Smooth muscle cell (in vitro differentiated cells): ENCODE data around the gene SDC4. TPM values are rescaled to one million over a fixed set of nuclear protein-coding genes. Genes with fewer than 3 reads are reported as not detected.

Experiments
- DNase-seq: peaks from one replicate; lab custom pipeline; 2025; ENCODE audit not compliant: unreplicated experiment; lab: John Stamatoyannopoulos, UW
- H2AFZ ChIP-seq: fragments of 200-600 bp; sonication (generic); 2 replicates; pipeline ENCODE4 v1.6.0; 2016; ENCODE audit warnings: antibody characterized with exemption, low read depth, mild to moderate bottlenecking
- H3F3A ChIP-seq: fragments of 200-600 bp; sonication (generic); 2 replicates; pipeline ENCODE4 v1.6.0; 2017; ENCODE audit warnings: antibody characterized with exemption, low read depth
- H3K27ac ChIP-seq: fragments of 200-600 bp; sonication (generic); 2 replicates; pipeline ENCODE4 v1.5.1; 2016; ENCODE audit warnings: low read depth, mild to moderate bottlenecking
- H3K27me3 ChIP-seq: fragments of 200-600 bp; sonication (generic); 2 replicates; pipeline ENCODE4 v1.6.1; 2016; ENCODE audit warnings: low read depth, mild to moderate bottlenecking
- H3K36me3 ChIP-seq: fragments of 200-600 bp; sonication (generic); 2 replicates; pipeline ENCODE4 v1.5.1; 2016; ENCODE audit warnings: low read depth
- H3K4me1 ChIP-seq: fragments of 200-600 bp; sonication (generic); 2 replicates; pipeline ENCODE4 v1.5.1; 2016; ENCODE audit warnings: low read depth
- H3K4me2 ChIP-seq: fragments of 200-600 bp; sonication (generic); 2 replicates; pipeline ENCODE4 v1.6.0; 2016; ENCODE audit warnings: mild to moderate bottlenecking
- H3K4me3 ChIP-seq: fragments of 200-600 bp; sonication (generic); 2 replicates; pipeline ENCODE4 v1.5.1; 2016; ENCODE audit warnings: mild to moderate bottlenecking
- H3K79me2 ChIP-seq: fragments of 200-600 bp; sonication (generic); 2 replicates; pipeline ENCODE4 v1.6.0; 2016; ENCODE audit warnings: low read depth, mild to moderate bottlenecking
- H3K9ac ChIP-seq: fragments of 200-600 bp; sonication (generic); 2 replicates; pipeline ENCODE4 v1.6.0; 2016; ENCODE audit warnings: low read depth
- H3K9me3 ChIP-seq: fragments of 200-600 bp; sonication (generic); replicated peaks from 2 replicates; pipeline ENCODE4 v1.5.1; 2016; ENCODE audit warnings: low read depth
- H4K20me1 ChIP-seq: fragments of 200-600 bp; sonication (generic); 2 replicates; pipeline ENCODE4 v1.6.0; 2016; ENCODE audit warnings: low read depth
- WGBS: methylation state at CpG from one replicate; pipeline ENCODE4 v1.1.7; 2016; ENCODE audit warnings: low lambda C conversion rate; 5-methylcytosine and 5-hydroxymethylcytosine counted together
- polyA plus RNA-seq: library from polyadenylated mRNA; unstranded; fragments of >200 nt; fragmentation: Nextera tagmentation; extraction: Ambion mirVana; gene quantifications from 2 replicates; pipeline ENCODE4 v1.2.1, GENCODE V29; 2016
- total RNA-seq: library from RNA; depleted of rRNA; stranded (reverse); fragments of >200 nt; gene quantifications from 2 replicates; pipeline ENCODE4 v1.2.3, GENCODE V29; 2014
- TF ChIP-seq, protein P1 (sequence below): fragments of 200-600 bp; sonication (generic); IDR thresholded peaks from 2 replicates; pipeline ENCODE4 v1.5.1; 2017; ENCODE audit warnings: borderline replicate concordance, mild to moderate bottlenecking, antibody characterized with exemption; ENCODE audit not compliant: insufficient read depth, poor library complexity, severe bottlenecking

Gene SDC4
- total and polyA plus RNA-seq, 2 experiments from 2014 or later, result 45.0 to 70.7 TPM

DNA sequence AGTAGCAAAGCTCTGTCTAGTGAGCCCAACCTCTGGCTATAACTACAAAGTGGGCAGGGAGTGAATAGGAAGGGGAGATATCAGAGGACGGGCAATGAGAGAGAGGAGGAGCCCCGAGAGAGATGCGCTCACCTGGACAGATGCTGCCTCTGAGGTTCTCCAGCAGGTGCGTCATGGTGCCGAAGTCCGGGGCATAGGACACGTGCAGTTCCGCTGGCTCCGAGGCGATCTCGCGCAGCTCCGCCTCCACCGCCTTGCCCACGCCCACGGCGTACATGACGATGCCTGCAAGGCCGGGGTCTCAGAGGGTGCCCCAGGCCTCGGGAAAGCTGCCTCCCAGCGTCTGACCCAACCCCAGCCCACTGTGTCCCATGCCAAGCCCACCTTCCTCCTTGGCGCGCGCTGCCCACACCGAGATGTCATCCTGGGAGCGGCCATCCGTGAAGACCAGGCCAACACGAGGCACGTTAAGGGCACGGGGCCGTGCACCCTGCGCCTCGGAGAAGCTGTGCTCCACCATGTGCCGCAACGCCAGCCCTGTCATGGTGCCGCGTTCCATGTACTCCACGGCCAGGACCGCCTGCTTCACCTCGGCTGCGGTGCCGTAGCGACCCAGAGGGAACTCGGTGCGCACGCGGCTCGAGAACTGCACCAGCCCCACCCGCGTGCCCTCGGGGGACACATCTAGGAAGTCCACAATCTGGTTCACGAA, 50.3 kb downstream of the SDC4 start:
- Histone ChIP-seq H3K9ac (no peak overlapping the region), H3K27me3 (no peaks in the 10 kb centered on the region)
- TF ChIP-seq, protein P1, sequence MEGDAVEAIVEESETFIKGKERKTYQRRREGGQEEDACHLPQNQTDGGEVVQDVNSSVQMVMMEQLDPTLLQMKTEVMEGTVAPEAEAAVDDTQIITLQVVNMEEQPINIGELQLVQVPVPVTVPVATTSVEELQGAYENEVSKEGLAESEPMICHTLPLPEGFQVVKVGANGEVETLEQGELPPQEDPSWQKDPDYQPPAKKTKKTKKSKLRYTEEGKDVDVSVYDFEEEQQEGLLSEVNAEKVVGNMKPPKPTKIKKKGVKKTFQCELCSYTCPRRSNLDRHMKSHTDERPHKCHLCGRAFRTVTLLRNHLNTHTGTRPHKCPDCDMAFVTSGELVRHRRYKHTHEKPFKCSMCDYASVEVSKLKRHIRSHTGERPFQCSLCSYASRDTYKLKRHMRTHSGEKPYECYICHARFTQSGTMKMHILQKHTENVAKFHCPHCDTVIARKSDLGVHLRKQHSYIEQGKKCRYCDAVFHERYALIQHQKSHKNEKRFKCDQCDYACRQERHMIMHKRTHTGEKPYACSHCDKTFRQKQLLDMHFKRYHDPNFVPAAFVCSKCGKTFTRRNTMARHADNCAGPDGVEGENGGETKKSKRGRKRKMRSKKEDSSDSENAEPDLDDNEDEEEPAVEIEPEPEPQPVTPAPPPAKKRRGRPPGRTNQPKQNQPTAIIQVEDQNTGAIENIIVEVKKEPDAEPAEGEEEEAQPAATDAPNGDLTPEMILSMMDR, result no peak

DNA sequence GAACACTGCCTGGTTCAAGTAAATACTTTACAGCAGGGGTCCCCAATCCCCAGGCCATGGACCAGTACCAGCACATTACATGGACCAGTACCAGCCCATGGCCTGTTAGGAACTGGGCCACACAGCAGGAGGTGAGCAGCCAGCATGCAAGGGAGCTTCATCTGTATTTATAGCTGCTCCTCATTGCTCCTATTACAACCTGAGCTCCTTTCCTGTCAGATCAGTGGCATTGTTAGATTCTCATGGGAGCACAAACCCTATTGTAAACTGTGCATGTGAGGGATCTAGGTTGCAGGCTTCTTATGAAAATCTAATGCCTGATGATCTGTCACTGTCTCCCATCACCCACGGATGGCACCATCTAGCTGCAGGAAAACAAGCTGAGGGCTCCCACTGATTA, 53.6 kb downstream of the SDC4 start:
- 100% methylated on average over 1 of the region's 1 CpG for WGBS
- TF ChIP-seq, protein P1, result no peak
- H4K20me1 ChIP-seq, result no peaks in the 10 kb centered on the region

More for the DNA sequence above, 50.3 kb downstream of the SDC4 start:
- Histone ChIP-seq H3K4me1 (no peaks in the 10 kb centered on the region), H3K27ac (no peak overlapping the region), H3K79me2 (no peaks in the 10 kb centered on the region), H3K36me3 (no peaks in the 10 kb centered on the region), H2AFZ (no peak overlapping the region), H3F3A (no peaks in the 10 kb centered on the region), H3K4me2 (no peak overlapping the region), H3K4me3 (no peak overlapping the region), H4K20me1 (no peaks in the 10 kb centered on the region), H3K9me3 (no peaks in the 10 kb centered on the region)
- DNase-seq, result no peak
- WGBS, result 97% methylated on average over 52 of the region's 52 CpGs

DNA sequence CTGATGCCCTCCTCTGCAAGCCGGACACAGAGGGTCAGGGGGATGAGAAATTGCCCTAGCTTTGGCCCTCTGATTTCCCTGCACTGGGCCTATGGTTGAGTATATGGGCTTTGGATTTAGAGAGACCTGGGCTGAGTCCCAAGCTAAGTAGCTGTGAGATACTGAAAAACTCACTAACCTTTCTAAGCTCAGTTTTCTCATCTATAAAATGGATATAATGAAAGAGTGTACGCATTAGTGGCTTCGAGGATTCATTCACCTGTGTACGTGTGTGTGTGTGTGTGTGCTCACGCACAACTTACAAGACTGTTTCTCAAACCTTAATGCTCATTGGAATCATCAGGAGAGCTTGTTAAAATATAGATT, 54.2 kb downstream of the SDC4 start:
- Histone ChIP-seq H3K27me3 (no peaks in the 10 kb centered on the region), H3K9ac (no peak overlapping the region), H3K4me1 (no peaks in the 10 kb centered on the region), H2AFZ (no peak overlapping the region), H4K20me1 (no peaks in the 10 kb centered on the region), H3K4me2 (peak overlapping the region; percentile 89), H3K27ac (no peak overlapping the region), H3K79me2 (no peaks in the 10 kb centered on the region), H3K9me3 (no peaks in the 10 kb centered on the region), H3K4me3 (peak overlapping the region; percentile 61), H3F3A (peaks cover 3% of the 10 kb centered on the region), H3K36me3 (no peaks in the 10 kb centered on the region)
- WGBS, result 76% methylated on average over 5 of the region's 5 CpGs
- TF ChIP-seq, protein P1, result no peak
- no peak for DNase-seq

More for the DNA sequence above, 53.6 kb downstream of the SDC4 start:
- no peak for DNase-seq
- no peak overlapping the region for H3K4me2 ChIP-seq
- H3K9me3 ChIP-seq, result no peaks in the 10 kb centered on the region
- no peak overlapping the region for H3K4me3 ChIP-seq
- H3K27me3 ChIP-seq, result no peaks in the 10 kb centered on the region
- no peaks in the 10 kb centered on the region for H3K79me2 ChIP-seq
- no peak overlapping the region for H2AFZ ChIP-seq
- H3F3A ChIP-seq, result peaks cover 3% of the 10 kb centered on the region
- no peak overlapping the region for H3K9ac ChIP-seq
- no peaks in the 10 kb centered on the region for H3K4me1 ChIP-seq
- no peaks in the 10 kb centered on the region for H3K36me3 ChIP-seq
- H3K27ac ChIP-seq, result no peak overlapping the region
